Trophoblast cell (in vitro differentiated cells and primary cell): ENCODE results near the gene ATP10B.

Experiments used
- DNase-seq, 2 donors: peaks; one replicate each; pipeline ENCODE4 v3.0.0-alpha.2; 2016
- H2AFZ ChIP-seq: 2 replicates; pipeline ENCODE4 v1.6.1; 2013; ENCODE audit warnings: low read length, moderate library complexity, mild to moderate bottlenecking; ENCODE audit not compliant: insufficient read depth, poor library complexity
- H2AK5ac ChIP-seq: 2 replicates; pipeline ENCODE4 v1.6.1; 2013; ENCODE audit warnings: mild to moderate bottlenecking, low read length
- H2BK120ac ChIP-seq: 2 replicates; pipeline ENCODE4 v1.6.1; 2013; ENCODE audit warnings: low read length, mild to moderate bottlenecking, moderate library complexity; ENCODE audit not compliant: insufficient read depth, poor library complexity
- H2BK12ac ChIP-seq: 2 replicates; pipeline ENCODE4 v1.6.1; 2013; ENCODE audit warnings: mild to moderate bottlenecking, low read length, moderate library complexity
- H2BK5ac ChIP-seq: 2 replicates; pipeline ENCODE4 v1.6.1; 2013; ENCODE audit warnings: low read length, low read depth, moderate library complexity, mild to moderate bottlenecking; ENCODE audit not compliant: poor library complexity
- H3K14ac ChIP-seq: 2 replicates; pipeline ENCODE4 v1.6.1; 2013; ENCODE audit warnings: mild to moderate bottlenecking, low read length
- H3K18ac ChIP-seq: 2 replicates; pipeline ENCODE4 v1.6.1; 2013; ENCODE audit warnings: mild to moderate bottlenecking, low read length
- H3K23ac ChIP-seq: 2 replicates; pipeline ENCODE4 v1.6.1; 2013; ENCODE audit warnings: low read length
- H3K27ac ChIP-seq: 2 replicates; pipeline ENCODE4 v1.5.1; 2013; ENCODE audit warnings: low read depth, mild to moderate bottlenecking, inconsistent platforms, low read length, moderate library complexity
- H3K27me3 ChIP-seq: 2 replicates; pipeline ENCODE4 v1.6.1; 2013; ENCODE audit warnings: inconsistent platforms, mild to moderate bottlenecking, low read length, moderate library complexity; ENCODE audit not compliant: insufficient read depth
- H3K36me3 ChIP-seq, 2 experiments: 1 replicate in 1 of 2; 2 replicates in 1 of 2; pipeline ENCODE4 v1.6.1; 2013; ENCODE audit warnings: low read length in 2 of 2, mild to moderate bottlenecking in 2 of 2, moderate library complexity in 1 of 2; ENCODE audit not compliant: insufficient read depth in 2 of 2, control insufficient read depth in 1 of 2
- H3K4ac ChIP-seq: 2 replicates; pipeline ENCODE4 v1.6.1; 2013; ENCODE audit warnings: low read depth, mild to moderate bottlenecking, low read length, moderate library complexity
- H3K4me1 ChIP-seq, 2 experiments: 1 replicate in 1 of 2; 2 replicates in 1 of 2; pipeline ENCODE4 v1.6.1; 2013; ENCODE audit warnings: low read length in 2 of 2, mild to moderate bottlenecking in 2 of 2, moderate library complexity in 1 of 2; ENCODE audit not compliant: insufficient read depth in 2 of 2, control insufficient read depth in 1 of 2
- H3K4me2 ChIP-seq: 2 replicates; pipeline ENCODE4 v1.6.1; 2013; ENCODE audit warnings: inconsistent platforms, mild to moderate bottlenecking, low read length, moderate library complexity
- H3K4me3 ChIP-seq: 2 replicates; pipeline ENCODE4 v1.5.1; 2013; ENCODE audit warnings: mild to moderate bottlenecking, low read depth, low read length, inconsistent platforms
- H3K79me1 ChIP-seq: one replicate; pipeline ENCODE4 v1.6.1; 2013; ENCODE audit warnings: low read length
- H3K79me2 ChIP-seq: 2 replicates; pipeline ENCODE4 v1.6.1; 2013; ENCODE audit warnings: low read length, mild to moderate bottlenecking; ENCODE audit not compliant: control insufficient read depth, insufficient read depth, poor library complexity
- H3K9ac ChIP-seq: 2 replicates; pipeline ENCODE4 v1.6.1; 2013; ENCODE audit warnings: mild to moderate bottlenecking, low read length
- H3K9me3 ChIP-seq: 2 replicates; pipeline ENCODE4 v1.6.1; 2013; ENCODE audit warnings: low read depth, mild to moderate bottlenecking, control low read depth, inconsistent platforms, low read length; ENCODE audit not compliant: insufficient read depth
- H4K12ac ChIP-seq: 2 replicates; pipeline ENCODE4 v1.6.1; 2013; ENCODE audit warnings: low read depth, mild to moderate bottlenecking, low read length, moderate library complexity
- H4K8ac ChIP-seq: 2 replicates; pipeline ENCODE4 v1.6.1; 2013; ENCODE audit warnings: low read depth, mild to moderate bottlenecking, low read length, moderate library complexity
- H4K91ac ChIP-seq: one replicate; pipeline ENCODE4 v1.6.1; 2013; ENCODE audit warnings: low read depth, mild to moderate bottlenecking, low read length, moderate library complexity
- WGBS: extraction: QIAGEN DNeasy Blood & Tissue Kit; methylation state at CpG from one replicate; pipeline ENCODE4 v1.1.7; 2013; ENCODE audit warnings: missing lambda C conversion rate; ENCODE audit not compliant: insufficient read length, insufficient coverage; ENCODE audit errors: extremely low coverage; 5-methylcytosine and 5-hydroxymethylcytosine counted together

ATP10B gene

GRCh38 chr5:160701403-160701802 is 150.6 kb downstream of the ATP10B start:
- no peak overlapping the region for H2BK12ac ChIP-seq

DNA sequence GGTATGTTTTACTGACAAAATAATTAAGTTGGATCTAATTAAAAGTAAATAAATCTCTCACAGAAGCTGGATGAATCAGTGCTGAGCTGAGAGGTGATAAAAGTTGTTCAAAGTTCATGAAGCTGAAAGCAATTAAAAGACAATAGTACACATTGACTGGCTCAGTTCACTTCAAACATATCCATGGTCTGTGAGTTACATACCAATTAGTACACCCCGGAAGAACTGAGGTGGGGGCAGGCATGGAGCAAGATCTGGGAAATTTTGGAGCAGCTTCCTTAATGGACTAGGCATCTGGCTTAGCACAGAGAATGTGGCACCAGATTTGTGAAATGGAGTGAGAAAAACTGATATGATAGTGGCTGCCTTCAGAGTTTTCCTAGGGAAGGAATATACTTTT is 152.7 kb downstream of the ATP10B start:
- no peak overlapping the region for H2AK5ac ChIP-seq
- H3K4me2 ChIP-seq = no peak overlapping the region
- H3K9me3 ChIP-seq = no peaks in the 10 kb centered on the region
- no peak overlapping the region for H3K4me3 ChIP-seq
- no peak overlapping the region for H4K8ac ChIP-seq
- no peaks in the 10 kb centered on the region for H3K4me1 ChIP-seq
- H3K14ac ChIP-seq = no peak overlapping the region
- no peaks in the 10 kb centered on the region for H3K27me3 ChIP-seq
- no peak for DNase-seq
- WGBS = no CpG with 5 or more reads among the region's 1 CpG
- no peaks in the 10 kb centered on the region for H3K79me1 ChIP-seq
- H4K12ac ChIP-seq = no peak overlapping the region
- no peaks in the 10 kb centered on the region for H3K36me3 ChIP-seq
- no peak overlapping the region for H3K23ac ChIP-seq
- no peak overlapping the region for H3K18ac ChIP-seq
- no peak overlapping the region for H4K91ac ChIP-seq
- no peak overlapping the region for H3K4ac ChIP-seq
- no peaks in the 10 kb centered on the region for H3K79me2 ChIP-seq
- no peak overlapping the region for H2BK120ac ChIP-seq
- H2BK12ac ChIP-seq = no peak overlapping the region
- H2BK5ac ChIP-seq = no peak overlapping the region
- no peak overlapping the region for H3K27ac ChIP-seq
- no peak overlapping the region for H2AFZ ChIP-seq
- no peak overlapping the region for H3K9ac ChIP-seq

More at GRCh38 chr5:160701403-160701802, 150.6 kb downstream of the ATP10B start:
- Histone ChIP-seq H2BK120ac (no peak overlapping the region), H3K36me3 (no peaks in the 10 kb centered on the region), H3K4ac (no peak overlapping the region), H3K4me2 (no peak overlapping the region), H2BK5ac (no peak overlapping the region), H3K79me1 (no peaks in the 10 kb centered on the region), H3K27me3 (no peaks in the 10 kb centered on the region), H2AFZ (no peak overlapping the region), H4K91ac (no peak overlapping the region), H3K79me2 (no peaks in the 10 kb centered on the region), H3K9ac (no peak overlapping the region), H3K18ac (no peak overlapping the region), H4K12ac (no peak overlapping the region), H4K8ac (no peak overlapping the region), H3K27ac (no peak overlapping the region), H3K14ac (no peak overlapping the region), H3K4me3 (no peak overlapping the region), H3K9me3 (peaks cover 2% of the 10 kb centered on the region), H2AK5ac (no peak overlapping the region), H3K23ac (no peak overlapping the region), H3K4me1 (no peaks in the 10 kb centered on the region)
- DNase-seq = no peak

- Histone ChIP-seq H3K23ac (no peak overlapping the region), H3K79me2 (no peaks in the 10 kb centered on the region), H3K27me3 (no peaks in the 10 kb centered on the region), H3K36me3 (no peaks in the 10 kb centered on the region), H3K14ac (no peak overlapping the region), H4K91ac (no peak overlapping the region), H4K12ac (no peak overlapping the region), H3K4ac (no peak overlapping the region), H2AK5ac (no peak overlapping the region), H3K9ac (no peak overlapping the region), H3K4me1 (no peaks in the 10 kb centered on the region), H3K79me1 (no peaks in the 10 kb centered on the region), H3K9me3 (no peaks in the 10 kb centered on the region), H3K18ac (no peak overlapping the region), H2BK5ac (no peak overlapping the region), H2BK12ac (no peak overlapping the region), H3K4me2 (no peak overlapping the region), H3K27ac (no peak overlapping the region), H4K8ac (no peak overlapping the region), H2BK120ac (no peak overlapping the region), H2AFZ (no peak overlapping the region), H3K4me3 (no peak overlapping the region)
- WGBS = no CpG with 5 or more reads among the region's 3 CpGs
- no peak for DNase-seq
Observed at GRCh38 chr5:160697281-160697680, 154.7 kb downstream of the ATP10B start.

- Histone ChIP-seq H3K9me3 (no peaks in the 10 kb centered on the region), H3K4me3 (no peak overlapping the region), H3K4me1 (no peaks in the 10 kb centered on the region), H2AFZ (no peak overlapping the region), H3K79me1 (no peaks in the 10 kb centered on the region), H3K36me3 (no peaks in the 10 kb centered on the region), H3K79me2 (no peaks in the 10 kb centered on the region), H4K91ac (no peak overlapping the region), H4K12ac (no peak overlapping the region), H2BK12ac (no peak overlapping the region), H3K27ac (no peak overlapping the region), H3K4me2 (no peak overlapping the region), H3K27me3 (no peaks in the 10 kb centered on the region), H3K14ac (no peak overlapping the region), H3K9ac (no peak overlapping the region), H3K4ac (no peak overlapping the region), H4K8ac (no peak overlapping the region), H3K18ac (no peak overlapping the region), H2BK5ac (no peak overlapping the region), H2BK120ac (no peak overlapping the region), H2AK5ac (no peak overlapping the region), H3K23ac (no peak overlapping the region)
- DNase-seq = no peak
- WGBS = no CpG with 5 or more reads among the region's 2 CpGs
Observed at GRCh38 chr5:160694896-160695295, 157.1 kb downstream of the ATP10B start.
